Measurements from ENCODE around the gene PFKL. TPM values are rescaled to one million over a fixed set of nuclear protein-coding genes. Genes with fewer than 3 reads are reported as not detected.
"Not testable (repeated sequence)": the region's sequence is repeated elsewhere in the genome, so short reads cannot be mapped to it uniquely, and the experiment has no call there.

Gene PFKL
- total RNA-seq, 2 experiments from 2014 or later, result 162 to 200 TPM

- no peak for DNase-seq
- peaks cover 5% of the 10 kb centered on the region for H3K27me3 Mint-ChIP-seq
- no peak overlapping the region for H3K27ac Mint-ChIP-seq
- peaks cover 48% of the 10 kb centered on the region for H3K36me3 Mint-ChIP-seq
- no peak overlapping the region for H3K4me3 Mint-ChIP-seq
- H3K4me1 Mint-ChIP-seq, result peaks cover 23% of the 10 kb centered on the region
- peaks cover 6% of the 10 kb centered on the region for H3K9me3 Mint-ChIP-seq (ENCODE audit: low read depth)
- no peak for ATAC-seq
- CTCF ChIA-PET, result no interaction called here
Measured at GRCh38 chr21:44359396-44359795, 59.5 kb downstream of the PFKL start.

GRCh38 chr21:44360159-44360558 is 60.3 kb downstream of the PFKL start:
- CTCF ChIA-PET, result interaction anchor here (1.1 kb wide), 1 partner anchor 20 kb away, joined by 4 read pairs; no protein-coding TSS in a partner anchor
- H3K36me3 Mint-ChIP-seq, result peaks cover 43% of the 10 kb centered on the region

GRCh38 chr21:44361903-44362302 is 62.0 kb downstream of the PFKL start:
- H3K4me3 Mint-ChIP-seq; H3K27me3 Mint-ChIP-seq; DNase-seq; H3K4me1 Mint-ChIP-seq; H3K27ac Mint-ChIP-seq; H3K9me3 Mint-ChIP-seq (ENCODE audit: low read depth); ATAC-seq: not testable (repeated sequence)
- CTCF ChIA-PET, result interaction anchor here (1.7 kb wide), 1 partner anchor 8 kb away, joined by 4 read pairs; the partner anchor contains the start of gene TRPM2
- H3K36me3 Mint-ChIP-seq, result peaks cover 28% of the 10 kb centered on the region

More at GRCh38 chr21:44360159-44360558, 60.3 kb downstream of the PFKL start:
- Mint-ChIP-seq H3K27me3 (peaks cover 5% of the 10 kb centered on the region), H3K4me1 (peaks cover 16% of the 10 kb centered on the region), H3K4me3 (no peak overlapping the region), H3K9me3 (ENCODE audit: low read depth) (peaks cover 6% of the 10 kb centered on the region), H3K27ac (no peak overlapping the region)
- DNase-seq (no peak), ATAC-seq (peak; percentile 45)

- CTCF ChIA-PET, result interaction anchor here (1.6 to 1.7 kb wide), 2 partner anchors 8 to 10 kb away, joined by 4 to 5 read pairs; partner anchors contain the start of gene TRPM2
- H3K4me1 Mint-ChIP-seq, result no peaks in the 10 kb centered on the region
- peaks cover 18% of the 10 kb centered on the region for H3K36me3 Mint-ChIP-seq
- ATAC-seq, result no peak
- no peak overlapping the region for H3K27ac Mint-ChIP-seq
- DNase-seq, result no peak
- no peak overlapping the region for H3K4me3 Mint-ChIP-seq
- H3K9me3 Mint-ChIP-seq (ENCODE audit: low read depth), result peaks cover 6% of the 10 kb centered on the region
- peaks cover 5% of the 10 kb centered on the region for H3K27me3 Mint-ChIP-seq
Measured at GRCh38 chr21:44363278-44363677, 63.4 kb downstream of the PFKL start.

- no peaks in the 10 kb centered on the region for H3K4me1 Mint-ChIP-seq
- H3K4me3 Mint-ChIP-seq, result no peak overlapping the region
- peaks cover 4% of the 10 kb centered on the region for H3K9me3 Mint-ChIP-seq (ENCODE audit: low read depth)
- no peak overlapping the region for H3K27ac Mint-ChIP-seq
- peaks cover 5% of the 10 kb centered on the region for H3K27me3 Mint-ChIP-seq
- H3K36me3 Mint-ChIP-seq, result peaks cover 15% of the 10 kb centered on the region
- no peak for ATAC-seq
- CTCF ChIA-PET, result interaction anchor here (1.6 kb wide), 1 partner anchor 9 kb away, joined by 5 read pairs; no protein-coding TSS in a partner anchor
- no peak for DNase-seq
Measured at GRCh38 chr21:44364151-44365053, 64.5 kb downstream of the PFKL start.

- H3K4me3 Mint-ChIP-seq, result no peak overlapping the region
Measured at GRCh38 chr21:44365251-44365966, 65.6 kb downstream of the PFKL start.

GRCh38 chr21:44365967-44366585 is 66.2 kb downstream of the PFKL start:
- DNase-seq (no peak), ATAC-seq (no peak)
- CTCF ChIA-PET, result no interaction called here
- Mint-ChIP-seq H3K9me3 (ENCODE audit: low read depth) (peaks cover 4% of the 10 kb centered on the region), H3K4me3 (no peak overlapping the region), H3K27ac (no peak overlapping the region), H3K27me3 (peaks cover 5% of the 10 kb centered on the region), H3K36me3 (peaks cover 16% of the 10 kb centered on the region), H3K4me1 (no peaks in the 10 kb centered on the region)

More at GRCh38 chr21:44365251-44365966, 65.6 kb downstream of the PFKL start:
- no peak for ATAC-seq
- Mint-ChIP-seq H3K4me1 (no peaks in the 10 kb centered on the region), H3K36me3 (peaks cover 14% of the 10 kb centered on the region), H3K27ac (no peak overlapping the region), H3K9me3 (ENCODE audit: low read depth) (peaks cover 4% of the 10 kb centered on the region), H3K27me3 (peaks cover 5% of the 10 kb centered on the region)
- CTCF ChIA-PET, result no interaction called here
- no peak for DNase-seq

GRCh38 chr21:44366586-44367211 is 66.8 kb downstream of the PFKL start:
- H3K9me3 Mint-ChIP-seq (ENCODE audit: low read depth), result peaks cover 6% of the 10 kb centered on the region
- ATAC-seq (no peak), DNase-seq (no peak)
- no peaks in the 10 kb centered on the region for H3K4me1 Mint-ChIP-seq
- H3K36me3 Mint-ChIP-seq, result peaks cover 19% of the 10 kb centered on the region
- H3K27me3 Mint-ChIP-seq, result peaks cover 5% of the 10 kb centered on the region
- H3K27ac Mint-ChIP-seq, result no peak overlapping the region
- CTCF ChIA-PET, result no interaction called here
- H3K4me3 Mint-ChIP-seq, result no peak overlapping the region

GRCh38 chr21:44368711-44369446 is 69.0 kb downstream of the PFKL start:
- CTCF ChIA-PET, result no interaction called here
- Mint-ChIP-seq H3K36me3 (peaks cover 23% of the 10 kb centered on the region), H3K9me3 (ENCODE audit: low read depth) (peaks cover 5% of the 10 kb centered on the region), H3K27ac (no peak overlapping the region), H3K27me3 (peaks cover 2% of the 10 kb centered on the region), H3K4me3 (no peak overlapping the region), H3K4me1 (peaks cover 11% of the 10 kb centered on the region)
- no peak for ATAC-seq
- peak; percentile 35 for DNase-seq

GRCh38 chr21:44370027-44370735 is 70.3 kb downstream of the PFKL start:
- H3K27me3 Mint-ChIP-seq, result peaks cover 2% of the 10 kb centered on the region
- H3K4me1 Mint-ChIP-seq, result peaks cover 24% of the 10 kb centered on the region
- no peak overlapping the region for H3K4me3 Mint-ChIP-seq
- H3K36me3 Mint-ChIP-seq, result peaks cover 31% of the 10 kb centered on the region
- peaks cover 7% of the 10 kb centered on the region for H3K9me3 Mint-ChIP-seq (ENCODE audit: low read depth)
- H3K27ac Mint-ChIP-seq, result no peak overlapping the region
- no peak for ATAC-seq
- CTCF ChIA-PET, result no interaction called here
- peak; percentile 36 for DNase-seq

- Mint-ChIP-seq H3K27me3 (peaks cover 5% of the 10 kb centered on the region), H3K4me3 (no peak overlapping the region), H3K27ac (no peak overlapping the region), H3K9me3 (ENCODE audit: low read depth) (peaks cover 8% of the 10 kb centered on the region), H3K4me1 (peaks cover 31% of the 10 kb centered on the region), H3K36me3 (peaks cover 38% of the 10 kb centered on the region)
- CTCF ChIA-PET, result no interaction called here
- DNase-seq (no peak), ATAC-seq (no peak)
Measured at GRCh38 chr21:44370786-44371410, 71.0 kb downstream of the PFKL start.

GRCh38 chr21:44371596-44371995 is 71.7 kb downstream of the PFKL start:
- CTCF ChIA-PET, result no interaction called here
- ATAC-seq (no peak), DNase-seq (no peak)
- Mint-ChIP-seq H3K4me1 (peaks cover 36% of the 10 kb centered on the region), H3K4me3 (no peak overlapping the region), H3K27ac (peak overlapping the region; percentile 30), H3K36me3 (peaks cover 45% of the 10 kb centered on the region), H3K27me3 (peaks cover 7% of the 10 kb centered on the region), H3K9me3 (ENCODE audit: low read depth) (peaks cover 8% of the 10 kb centered on the region)
